NCI-H748 treated with DMSO at 0.1 percent for 48 hours (cell line): ENCODE measurements around the gene IGFBP3.
A peak's percentile ranks its signal among the peaks of the same experiment; 100 is the strongest.

Experiments used
- DNase-seq: peaks from one replicate; lab custom pipeline; 2025; lab: John Stamatoyannopoulos, UW

IGFBP3 gene

GRCh38 chr7:45922810-45923209 lies 1.7 kb upstream of the IGFBP3 start:
- no peak for DNase-seq

GRCh38 chr7:45921699-45922519 lies 837 bp upstream of the IGFBP3 start:
- DNase-seq, result peak; percentile 52

- no peak for DNase-seq
Measured at GRCh38 chr7:45921381-45921698, 268 bp upstream of the IGFBP3 start.

GRCh38 chr7:45919993-45920459 lies 1.0 kb downstream of the IGFBP3 start:
- no peak for DNase-seq

- no peak for DNase-seq
Measured at GRCh38 chr7:45919231-45919784, 1.8 kb downstream of the IGFBP3 start.

GRCh38 chr7:45918556-45918955 lies 2.5 kb downstream of the IGFBP3 start:
- DNase-seq, result no peak

- peak; percentile 45 for DNase-seq
Measured at GRCh38 chr7:45917658-45918057, 3.4 kb downstream of the IGFBP3 start.

- no peak for DNase-seq
Measured at GRCh38 chr7:45917064-45917463, 4.0 kb downstream of the IGFBP3 start.

- no peak for DNase-seq
Measured at GRCh38 chr7:45915606-45916005, 5.5 kb downstream of the IGFBP3 start.

- DNase-seq, result no peak
Measured at GRCh38 chr7:45914911-45915310, 6.2 kb downstream of the IGFBP3 start.

- no peak for DNase-seq
Measured at GRCh38 chr7:45912972-45913371, 8.1 kb downstream of the IGFBP3 start.

- DNase-seq, result no peak
Measured at GRCh38 chr7:45911311-45911710, 9.8 kb downstream of the IGFBP3 start.

GRCh38 chr7:45910855-45911254 lies 10.2 kb downstream of the IGFBP3 start:
- no peak for DNase-seq

- DNase-seq, result no peak
Measured at GRCh38 chr7:45909561-45909960, 11.5 kb downstream of the IGFBP3 start.

GRCh38 chr7:45902820-45903219 lies 18.3 kb downstream of the IGFBP3 start:
- DNase-seq, result no peak

- DNase-seq, result no peak
Measured at GRCh38 chr7:45901566-45901965, 19.5 kb downstream of the IGFBP3 start.

GRCh38 chr7:45898222-45898621 lies 22.9 kb downstream of the IGFBP3 start:
- no peak for DNase-seq

- no peak for DNase-seq
Measured at GRCh38 chr7:45897042-45897690, 23.9 kb downstream of the IGFBP3 start.

GRCh38 chr7:45894665-45895062 lies 26.4 kb downstream of the IGFBP3 start:
- no peak for DNase-seq

GRCh38 chr7:45893996-45894664 lies 26.9 kb downstream of the IGFBP3 start:
- DNase-seq, result no peak

- DNase-seq, result no peak
Measured at GRCh38 chr7:45893374-45893995, 27.6 kb downstream of the IGFBP3 start.

- no peak for DNase-seq
Measured at GRCh38 chr7:45892407-45893035, 28.6 kb downstream of the IGFBP3 start.
